Gastroesophageal sphincter (tissue), 4 donors: ENCODE results near the gene WFIKKN1. TPM values are rescaled to one million over a fixed set of nuclear protein-coding genes. Genes with fewer than 3 reads are reported as not detected.

Source experiments
- ATAC-seq: fragments of 150-250 bp; one replicate; pipeline ENCODE4 v1.9.1; 2016; ENCODE audit warnings: mild to moderate bottlenecking, moderate library complexity
- H3K27ac ChIP-seq, 4 donors: fragments of 200-600 bp; sonication (generic) in 3 of 4; 1 replicate in 3 of 4; 2 replicates in 1 of 4; pipeline ENCODE4 v1.5.1; 2016 to 2019
- H3K27me3 ChIP-seq: fragments of 200-600 bp; sonication (generic); one replicate; pipeline ENCODE4 v1.5.1; 2019
- H3K36me3 ChIP-seq, 2 donors: fragments of 200-600 bp; sonication (generic); one replicate each; pipeline ENCODE4 v1.5.1; 2019; ENCODE audit warnings: control low read depth in 1 of 2
- H3K4me1 ChIP-seq, 3 donors: fragments of 200-600 bp; sonication (generic); 1 replicate in 2 of 3; 2 replicates in 1 of 3; pipeline ENCODE4 v1.5.1; 2016 to 2019; ENCODE audit warnings: control low read depth in 2 of 3
- H3K4me3 ChIP-seq, 2 donors: fragments of 200-600 bp; sonication (generic); one replicate each; pipeline ENCODE4 v1.5.1; 2019; ENCODE audit warnings: mild to moderate bottlenecking in 1 of 2, moderate library complexity in 1 of 2
- H3K9me3 ChIP-seq, 3 donors: fragments of 200-600 bp; sonication (generic); one replicate each; pipeline ENCODE4 v1.5.1; 2017 to 2019; ENCODE audit warnings: control low read depth in 2 of 3
- EP300 ChIP-seq: sonication (generic); formaldehyde crosslinking; IDR thresholded peaks from one replicate; pipeline ENCODE4 v1.6.1; 2017; ENCODE audit warnings: antibody characterized with exemption, mild to moderate bottlenecking
- POLR2A ChIP-seq, 2 donors: fragments of 450-650 bp; IDR thresholded peaks; one replicate each; pipeline ENCODE4 v1.6.1; 2017; ENCODE audit warnings: antibody characterized with exemption in 2 of 2, mild to moderate bottlenecking in 2 of 2, moderate library complexity in 1 of 2
- POLR2AphosphoS5 ChIP-seq: sonication (generic); formaldehyde crosslinking; IDR thresholded peaks from one replicate; pipeline ENCODE4 v1.6.1; 2017; ENCODE audit warnings: antibody characterized with exemption
- WGBS, 2 donors: methylation state at CpG; one replicate each; pipeline ENCODE4 v1.1.5; 2018; ENCODE audit warnings: low coverage in 1 of 2; 5-methylcytosine and 5-hydroxymethylcytosine counted together
- total RNA-seq, 4 donors: library from RNA; depleted of rRNA; stranded (reverse); fragments of >200 nt; gene quantifications; one replicate each; pipeline ENCODE4 v1.1.0, GENCODE V29; 2016
- TF ChIP-seq, protein P1 (sequence below), 4 experiments: fragments of 200-600 bp in 2 of 4; fragments of 450-650 bp in 2 of 4; sonication (generic) in 1 of 4; IDR thresholded peaks; one replicate each; pipeline ENCODE4 v1.5.1; 2017 to 2019; ENCODE audit warnings: antibody characterized with exemption in 4 of 4, mild to moderate bottlenecking in 2 of 4, moderate library complexity in 2 of 4

WFIKKN1 gene
- total RNA-seq, 4 donors from 2014 or later, result 0.17 to 0.93 (median 0.35) TPM; not detected in 1

DNA sequence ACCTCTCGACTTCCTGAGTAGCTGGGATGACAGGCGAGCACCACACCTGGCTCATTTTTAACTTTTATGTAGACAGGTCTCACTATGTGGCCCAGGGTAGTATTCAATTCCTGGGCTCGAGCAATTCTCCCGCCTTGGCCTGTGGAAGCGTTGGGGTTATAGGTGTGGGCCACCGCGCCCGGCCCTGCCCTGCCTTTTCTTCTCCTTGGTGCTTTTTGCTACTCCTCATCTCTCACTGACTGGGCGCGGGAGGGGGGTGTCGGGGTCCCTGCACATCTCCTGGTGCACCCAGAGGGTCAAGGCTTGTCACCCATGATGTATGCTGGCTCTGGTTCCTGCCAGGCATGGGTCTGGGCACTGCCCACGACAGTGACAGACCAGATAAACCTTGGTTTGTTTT is 13.8 kb downstream of the WFIKKN1 start:
- H3K27ac ChIP-seq, result peak overlapping the region in 1 of 4 donors; percentile 41
- TF ChIP-seq, protein P1, sequence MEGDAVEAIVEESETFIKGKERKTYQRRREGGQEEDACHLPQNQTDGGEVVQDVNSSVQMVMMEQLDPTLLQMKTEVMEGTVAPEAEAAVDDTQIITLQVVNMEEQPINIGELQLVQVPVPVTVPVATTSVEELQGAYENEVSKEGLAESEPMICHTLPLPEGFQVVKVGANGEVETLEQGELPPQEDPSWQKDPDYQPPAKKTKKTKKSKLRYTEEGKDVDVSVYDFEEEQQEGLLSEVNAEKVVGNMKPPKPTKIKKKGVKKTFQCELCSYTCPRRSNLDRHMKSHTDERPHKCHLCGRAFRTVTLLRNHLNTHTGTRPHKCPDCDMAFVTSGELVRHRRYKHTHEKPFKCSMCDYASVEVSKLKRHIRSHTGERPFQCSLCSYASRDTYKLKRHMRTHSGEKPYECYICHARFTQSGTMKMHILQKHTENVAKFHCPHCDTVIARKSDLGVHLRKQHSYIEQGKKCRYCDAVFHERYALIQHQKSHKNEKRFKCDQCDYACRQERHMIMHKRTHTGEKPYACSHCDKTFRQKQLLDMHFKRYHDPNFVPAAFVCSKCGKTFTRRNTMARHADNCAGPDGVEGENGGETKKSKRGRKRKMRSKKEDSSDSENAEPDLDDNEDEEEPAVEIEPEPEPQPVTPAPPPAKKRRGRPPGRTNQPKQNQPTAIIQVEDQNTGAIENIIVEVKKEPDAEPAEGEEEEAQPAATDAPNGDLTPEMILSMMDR (IDR thresholded peaks at IDR 0.05), result no peak
- TF ChIP-seq POLR2AphosphoS5, result no peak
- TF ChIP-seq POLR2A (IDR thresholded peaks at IDR 0.05), result no peak
- TF ChIP-seq EP300, result no peak
- no peaks in the 10 kb centered on the region for H3K9me3 ChIP-seq
- H3K4me3 ChIP-seq, result no peak overlapping the region
- H3K36me3 ChIP-seq, result peaks cover 0 to 7% of the 10 kb centered on the region in 2 donors
- peaks cover 0 to 86% (median 32%) of the 10 kb centered on the region in 3 donors for H3K4me1 ChIP-seq
- ATAC-seq, result no peak
- H3K27me3 ChIP-seq, result no peaks in the 10 kb centered on the region
- 89% methylated on average over 6 to 9 of the region's 12 CpGs for WGBS, 2 donors

DNA sequence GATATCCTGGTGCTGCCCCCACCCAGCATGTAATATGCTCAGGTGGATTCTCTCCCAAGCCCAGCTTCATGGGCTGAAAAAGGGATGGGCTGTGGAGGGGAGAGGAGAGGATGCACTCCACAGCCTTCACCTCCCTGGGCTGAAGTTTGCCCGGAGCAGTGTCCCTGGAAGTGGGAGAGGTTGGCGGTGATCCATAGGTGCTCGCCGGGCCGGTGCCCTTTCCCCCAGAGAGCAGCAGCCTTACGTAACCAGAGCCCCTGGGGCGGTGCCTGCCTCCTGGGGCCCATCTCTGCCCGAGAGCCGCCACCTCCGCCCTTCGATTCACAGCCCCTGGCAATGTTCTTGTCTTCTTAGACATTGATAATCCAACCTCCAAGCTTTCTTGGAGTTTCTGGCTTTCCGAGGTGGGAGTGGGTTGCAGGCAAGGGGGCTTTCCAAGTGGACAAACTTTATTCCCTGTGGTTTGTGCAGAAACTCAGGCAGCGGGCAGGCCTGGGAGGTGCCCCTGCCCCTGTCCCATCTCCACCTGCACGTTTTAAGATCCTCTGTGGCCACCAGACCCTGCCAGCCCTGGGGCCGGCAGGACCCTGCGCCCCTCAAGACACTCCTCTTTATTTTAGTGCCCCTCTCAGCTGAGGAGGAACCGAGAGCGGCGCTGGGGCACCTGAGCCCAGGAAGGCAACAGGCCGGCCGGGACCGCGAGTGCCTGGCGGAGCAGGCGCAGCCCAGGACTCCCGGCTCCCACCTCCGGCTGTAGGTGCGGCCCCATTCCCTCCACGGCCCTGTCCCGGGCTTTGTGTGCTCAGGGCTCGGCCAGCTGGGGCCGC is 15.3 kb downstream of the WFIKKN1 start:
- Histone ChIP-seq H3K9me3 (no peaks in the 10 kb centered on the region), H3K4me1 (peaks cover 0 to 93% (median 41%) of the 10 kb centered on the region in 3 donors), H3K27ac (peak overlapping the region in 3 of 4 donors; percentile 25 to 47 (median 41)), H3K4me3 (no peak overlapping the region), H3K36me3 (peaks cover 0 to 7% of the 10 kb centered on the region in 2 donors), H3K27me3 (no peaks in the 10 kb centered on the region)
- TF ChIP-seq POLR2AphosphoS5, result no peak
- TF ChIP-seq EP300, result no peak
- no peak for TF ChIP-seq POLR2A (IDR thresholded peaks at IDR 0.05)
- TF ChIP-seq, protein P1 (IDR thresholded peaks at IDR 0.05), result no peak
- ATAC-seq, result no peak
- WGBS, 2 donors, result 30 to 70% methylated on average over 2 of the region's 32 CpGs

GRCh38 chr16:646679-647172 is 15.9 kb downstream of the WFIKKN1 start:
- TF ChIP-seq POLR2A (IDR thresholded peaks at IDR 0.05) (no peak), POLR2AphosphoS5 (no peak), EP300 (no peak)
- TF ChIP-seq, protein P1 (IDR thresholded peaks at IDR 0.05), result no peak
- no peaks in the 10 kb centered on the region for H3K9me3 ChIP-seq
- WGBS, 2 donors, result no CpG with 5 or more reads among the region's 22 CpGs
- H3K27me3 ChIP-seq, result no peaks in the 10 kb centered on the region
- peaks cover 0 to 87% (median 37%) of the 10 kb centered on the region in 3 donors for H3K4me1 ChIP-seq
- H3K4me3 ChIP-seq, result no peak overlapping the region
- no peak for ATAC-seq
- peak overlapping the region in 3 of 4 donors; percentile 25 to 47 (median 41) for H3K27ac ChIP-seq
- peaks cover 0 to 12% of the 10 kb centered on the region in 2 donors for H3K36me3 ChIP-seq

GRCh38 chr16:647173-647902 is 16.6 kb downstream of the WFIKKN1 start:
- TF ChIP-seq POLR2A (IDR thresholded peaks at IDR 0.05) (no peak), POLR2AphosphoS5 (no peak)
- Histone ChIP-seq H3K9me3 (no peaks in the 10 kb centered on the region), H3K4me3 (no peak overlapping the region), H3K27ac (peak overlapping the region in 3 of 4 donors; percentile 41 to 93 (median 89)), H3K4me1 (peaks cover 0 to 84% (median 37%) of the 10 kb centered on the region in 3 donors), H3K36me3 (peaks cover 0 to 18% of the 10 kb centered on the region in 2 donors), H3K27me3 (no peaks in the 10 kb centered on the region)
- no CpG with 5 or more reads among the region's 25 CpGs for WGBS, 2 donors
- no peak for ATAC-seq

GRCh38 chr16:648071-648780 is 17.4 kb downstream of the WFIKKN1 start:
- Histone ChIP-seq H3K27ac (peak overlapping the region; percentile 84 to 93 (median 88)), H3K4me1 (peaks cover 0 to 75% (median 28%) of the 10 kb centered on the region in 3 donors), H3K36me3 (peaks cover 0 to 25% of the 10 kb centered on the region in 2 donors), H3K9me3 (no peaks in the 10 kb centered on the region), H3K4me3 (peak overlapping the region; percentile 90 to 92), H3K27me3 (no peaks in the 10 kb centered on the region)
- TF ChIP-seq, protein P1 (IDR thresholded peaks at IDR 0.05), result peak in 2 of 4 experiments; percentile 8 to 35
- no peak for TF ChIP-seq POLR2AphosphoS5
- TF ChIP-seq EP300, result no peak
- no peak for TF ChIP-seq POLR2A (IDR thresholded peaks at IDR 0.05)
- ATAC-seq, result no peak
- 57 to 58% methylated on average over 6 of the region's 24 CpGs for WGBS, 2 donors
